Kidney (tissue), 14 donors: ENCODE results near the gene NRG2. TPM values are rescaled to one million over a fixed set of nuclear protein-coding genes. Genes with fewer than 3 reads are reported as not detected.

Experiments
- DNase-seq, 5 donors: peaks; one replicate each; pipeline ENCODE4 v3.0.0-alpha.2; 2013 to 2020
- FAIRE-seq: peaks from 2 replicates; lab custom pipeline; 2012; peaks lifted over from hg19 to GRCh38; lab: Jason Lieb, UNC
- H3K27ac ChIP-seq, 2 donors: one replicate each; pipeline ENCODE4 v1.7.0; 2013; ENCODE audit warnings: low read depth in 2 of 2, low read length in 2 of 2, inconsistent platforms in 1 of 2
- H3K27me3 ChIP-seq: one replicate; pipeline ENCODE4 v1.7.1; 2013; ENCODE audit warnings: low read length, inconsistent platforms; ENCODE audit not compliant: control insufficient read depth, insufficient read depth
- H3K36me3 ChIP-seq, 3 donors: one replicate each; pipeline versions ENCODE4 v1.7.0 to v1.7.1; 2013; ENCODE audit warnings: low read length in 3 of 3, control low read depth in 1 of 3, inconsistent platforms in 1 of 3; ENCODE audit not compliant: insufficient read depth in 3 of 3, control insufficient read depth in 2 of 3
- H3K4me1 ChIP-seq, 3 donors: one replicate each; pipeline versions ENCODE4 v1.7.0 to v1.7.1; 2013; ENCODE audit warnings: low read length in 3 of 3, inconsistent platforms in 1 of 3, low read depth in 1 of 3; ENCODE audit not compliant: control insufficient read depth in 2 of 3, insufficient read depth in 2 of 3
- H3K4me3 ChIP-seq, 3 donors: one replicate each; pipeline versions ENCODE4 v1.7.0 to v1.8.1; 2013; ENCODE audit warnings: low read length in 3 of 3, control low read depth in 1 of 3, inconsistent platforms in 1 of 3
- H3K9ac ChIP-seq, 3 donors: one replicate each; pipeline versions ENCODE4 v1.7.0 to v1.7.1; 2013; ENCODE audit warnings: low read length in 3 of 3, control low read depth in 1 of 3, inconsistent platforms in 1 of 3
- H3K9me3 ChIP-seq, 3 donors: one replicate each; pipeline versions ENCODE4 v1.7.0 to v1.7.1; 2013; ENCODE audit warnings: low read length in 3 of 3, control low read depth in 1 of 3, inconsistent platforms in 1 of 3; ENCODE audit not compliant: control insufficient read depth in 2 of 3, insufficient read depth in 1 of 3
- CTCF ChIP-seq: IDR thresholded peaks from 3 replicates; pipeline ENCODE4 v1.5.1; 2012; ENCODE audit warnings: mild to moderate bottlenecking, moderate library complexity, borderline replicate concordance; ENCODE audit not compliant: insufficient read depth; ENCODE audit errors: extremely low read depth
- intact Hi-C: fragments of 100-400 bp; cut with DNase I; formaldehyde crosslinking; loops from one replicate; pipeline ENCODE4 v1.11.1; 2022
- polyA plus RNA-seq: library from polyadenylated mRNA; stranded (reverse); fragments of 350-450 nt; fragmentation: Illumina TruSeq; extraction: RNeasy Lipid Tissue Mini Kit (QIAGEN cat#74804); gene quantifications from one replicate; pipeline ENCODE4 v1.2.3, GENCODE V29; 2014; ENCODE audit warnings: low read depth, low replicate concordance; ENCODE audit not compliant: insufficient read depth
- total RNA-seq: library from RNA; stranded (reverse); fragmentation: NEBNext Ultra II Directional; extraction: Animal tissue kit (Norgen Biotek cat#: 25700); gene quantifications from one replicate; pipeline ENCODE4 v1.2.1, GENCODE V29; 2021
- donor health status: control.
- donor health status: control.
- donor health status: control.
- donor health status: control.
- donor health status: control.
- donor health status: DM: yes; HTN: yes; CAD: no.
- donor health status: Normal renal cell carcinoma (clear cell type).

NRG2 gene
- total and polyA plus RNA-seq, 2 donors from 2014 or later = 1.9 to 4.6 TPM

GRCh38 chr5:140083650-140084049 is 40.6 kb upstream of the NRG2 start:
- H3K4me3 ChIP-seq = no peak overlapping the region
- H3K9ac ChIP-seq = no peak overlapping the region
- DNase-seq = no peak
- TF ChIP-seq CTCF = no peak
- H3K27me3 ChIP-seq = no peaks in the 10 kb centered on the region
- H3K27ac ChIP-seq = no peak overlapping the region
- peaks cover 0 to 10% (median 6%) of the 10 kb centered on the region in 3 donors for H3K4me1 ChIP-seq
- no peaks in the 10 kb centered on the region for H3K36me3 ChIP-seq
- intact Hi-C loops = no loop called here
- FAIRE-seq = no peak
- H3K9me3 ChIP-seq = no peaks in the 10 kb centered on the region

GRCh38 chr5:140083120-140083519 is 40.0 kb upstream of the NRG2 start:
- intact Hi-C loops = no loop called here
- no peaks in the 10 kb centered on the region for H3K36me3 ChIP-seq
- no peaks in the 10 kb centered on the region for H3K9me3 ChIP-seq
- peaks cover 0 to 10% (median 6%) of the 10 kb centered on the region in 3 donors for H3K4me1 ChIP-seq
- no peak overlapping the region for H3K27ac ChIP-seq
- H3K4me3 ChIP-seq = no peak overlapping the region
- no peak for TF ChIP-seq CTCF
- H3K27me3 ChIP-seq = no peaks in the 10 kb centered on the region
- FAIRE-seq (no peak), DNase-seq (no peak)
- H3K9ac ChIP-seq = no peak overlapping the region

GRCh38 chr5:140076788-140077187 is 33.7 kb upstream of the NRG2 start:
- intact Hi-C loops = no loop called here
- no peaks in the 10 kb centered on the region for H3K4me1 ChIP-seq
- no peaks in the 10 kb centered on the region for H3K9me3 ChIP-seq
- no peak for TF ChIP-seq CTCF
- no peak overlapping the region for H3K9ac ChIP-seq
- H3K36me3 ChIP-seq = no peaks in the 10 kb centered on the region
- H3K4me3 ChIP-seq = no peak overlapping the region
- FAIRE-seq = no peak
- DNase-seq = no peak
- H3K27me3 ChIP-seq = no peaks in the 10 kb centered on the region
- no peak overlapping the region for H3K27ac ChIP-seq

GRCh38 chr5:140076142-140076541 is 33.0 kb upstream of the NRG2 start:
- FAIRE-seq (peak; percentile 32), DNase-seq (no peak)
- no peak for TF ChIP-seq CTCF
- intact Hi-C loops = no loop called here
- Histone ChIP-seq H3K4me3 (no peak overlapping the region), H3K4me1 (no peaks in the 10 kb centered on the region), H3K9me3 (no peaks in the 10 kb centered on the region), H3K27me3 (no peaks in the 10 kb centered on the region), H3K36me3 (no peaks in the 10 kb centered on the region), H3K27ac (no peak overlapping the region), H3K9ac (no peak overlapping the region)
